ENCODE results near the gene ARHGAP18.
A peak's percentile ranks its signal among the peaks of the same experiment; 100 is the strongest.
"Not testable (repeated sequence)": the region's sequence is repeated elsewhere in the genome, so short reads cannot be mapped to it uniquely, and the experiment has no call there.

ARHGAP18 gene

DNA sequence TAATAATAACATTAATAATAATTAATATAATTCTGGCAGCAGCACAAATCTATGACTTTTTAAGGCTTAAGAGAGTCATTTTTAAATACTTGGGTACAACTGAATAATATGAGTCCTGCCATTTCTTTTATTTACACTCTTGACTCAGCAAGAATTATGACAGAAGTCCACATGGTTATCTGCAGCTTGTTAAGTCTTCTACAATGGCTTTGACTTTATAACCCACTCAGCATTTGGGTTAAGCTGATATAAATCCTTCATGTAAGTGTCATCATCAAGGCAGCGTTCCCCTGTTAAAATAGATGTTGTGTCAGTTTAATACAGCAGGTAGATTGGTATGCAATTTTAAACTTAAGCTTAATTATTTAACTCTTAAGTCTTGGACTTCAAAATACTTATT lies 131.7 kb downstream of the ARHGAP18 start:
- DNase-seq (ENCODE audit: extremely low spot score): no peak
- ChIA-PET CTCF (interaction anchor here (0.6 kb wide), 1 partner anchor 145 kb away, joined by 3 read pairs; no protein-coding TSS in a partner anchor), POLR2A (no interaction called here)
- TF ChIP-seq FOXA1 (IDR thresholded peaks at IDR 0.05) (no peak), FOXK2 (IDR thresholded peaks at IDR 0.05) (no peak), PKNOX1 (IDR thresholded peaks at IDR 0.05) (no peak), NFRKB (IDR thresholded peaks at IDR 0.05) (no peak), L3MBTL2 (conservative IDR thresholded peaks at IDR 0.05) (no peak), CTBP1 (IDR thresholded peaks at IDR 0.05; ENCODE audit: borderline replicate concordance) (no peak), FOXM1 (IDR thresholded peaks at IDR 0.05; ENCODE audit: borderline replicate concordance) (no peak), ELF4 (IDR thresholded peaks at IDR 0.05) (no peak), ZNF384 (IDR thresholded peaks at IDR 0.05) (no peak), TARDBP (IDR thresholded peaks at IDR 0.05) (no peak), LEF1 (IDR thresholded peaks at IDR 0.05; ENCODE audit: borderline replicate concordance) (no peak), SUZ12 (IDR thresholded peaks at IDR 0.05) (no peak), ARNT (IDR thresholded peaks at IDR 0.05) (no peak), BHLHE40 (IDR thresholded peaks at IDR 0.05; ENCODE audit: borderline replicate concordance) (no peak), HDGF (IDR thresholded peaks at IDR 0.05; ENCODE audit: borderline replicate concordance) (no peak), SP1 (IDR thresholded peaks at IDR 0.05) (no peak)

- no peak for DNase-seq (ENCODE audit: extremely low spot score)
- ChIA-PET CTCF (interaction anchor here (1.0 kb wide), 1 partner anchor 11 kb away, joined by 3 read pairs; no protein-coding TSS in a partner anchor), POLR2A (no interaction called here)
- TF ChIP-seq LEF1 (IDR thresholded peaks at IDR 0.05; ENCODE audit: borderline replicate concordance) (no peak), L3MBTL2 (conservative IDR thresholded peaks at IDR 0.05) (no peak), PKNOX1 (IDR thresholded peaks at IDR 0.05) (no peak), SP1 (IDR thresholded peaks at IDR 0.05) (no peak), ZNF384 (IDR thresholded peaks at IDR 0.05) (no peak), TARDBP (IDR thresholded peaks at IDR 0.05) (no peak), FOXK2 (IDR thresholded peaks at IDR 0.05) (no peak), ARNT (IDR thresholded peaks at IDR 0.05) (no peak)
These were observed 132.3 kb downstream of the ARHGAP18 start for GRCh38 chr6:129577691-129578090.

GRCh38 chr6:129576456-129576855 lies 133.5 kb downstream of the ARHGAP18 start:
- CTCF ChIA-PET: no interaction called here
- POLR2A ChIA-PET: no interaction called here
- no peak for DNase-seq (ENCODE audit: extremely low spot score)
- TF ChIP-seq FOXM1 (IDR thresholded peaks at IDR 0.05; ENCODE audit: borderline replicate concordance) (no peak), PKNOX1 (IDR thresholded peaks at IDR 0.05) (no peak), HDGF (IDR thresholded peaks at IDR 0.05; ENCODE audit: borderline replicate concordance) (no peak)

DNA sequence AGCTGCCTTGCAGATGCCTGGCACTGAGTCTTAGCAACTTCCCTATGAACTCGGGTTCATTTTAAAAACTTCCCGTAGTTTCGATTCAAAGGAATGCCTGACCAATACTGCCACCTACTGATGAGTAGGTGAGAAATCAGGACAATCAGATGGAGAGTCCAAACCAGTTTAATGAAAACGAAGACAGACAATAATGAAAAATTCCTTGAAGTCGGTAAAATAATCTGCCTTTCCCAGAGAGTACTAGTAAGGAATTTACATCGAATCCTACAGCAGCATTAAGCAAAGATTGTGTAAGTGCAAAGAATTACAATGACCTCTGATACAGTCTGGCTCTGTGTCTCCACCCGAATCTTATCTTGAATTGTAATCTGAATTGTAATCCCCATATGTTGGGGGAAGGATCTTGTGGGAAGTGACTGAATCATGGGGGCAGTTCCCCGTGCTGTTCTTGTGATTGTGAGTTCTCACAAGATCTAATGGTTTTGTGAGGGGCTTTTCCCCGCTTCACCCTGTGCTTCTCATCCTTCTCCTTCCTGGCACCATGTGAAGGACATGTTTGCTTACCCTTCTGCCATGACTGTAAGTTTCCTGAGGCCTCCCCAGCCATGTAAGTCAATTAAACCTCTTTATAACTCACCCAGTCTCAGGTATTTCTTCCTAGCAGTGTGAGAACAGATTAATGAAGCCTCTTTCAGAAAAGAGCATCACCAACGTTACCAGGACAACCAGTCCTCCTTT lies 134.4 kb downstream of the ARHGAP18 start:
- POLR2A ChIA-PET: no interaction called here

DNA sequence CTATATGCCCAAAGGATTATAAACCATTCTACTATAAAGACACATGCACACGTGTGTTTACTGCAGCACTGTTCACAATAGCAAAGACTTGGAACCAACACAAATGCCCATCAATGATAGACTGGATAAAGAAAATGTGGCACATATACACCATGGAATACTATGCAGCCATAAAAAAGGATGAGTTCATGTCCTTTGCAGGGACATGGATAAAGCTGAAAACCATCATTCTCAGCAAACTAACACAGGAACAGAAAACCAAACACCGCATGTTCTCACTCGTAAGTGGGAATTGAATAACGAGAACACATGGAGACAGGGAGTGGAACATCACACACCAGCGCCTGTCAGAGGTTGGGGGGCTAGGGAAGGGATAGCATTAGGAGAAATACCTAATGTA lies 135.4 kb downstream of the ARHGAP18 start:
- CTCF ChIA-PET: interaction anchor here (0.8 to 1.7 kb wide), 5 partner anchors 9 to 1023 kb away, joined by 3 to 17 read pairs (median 4); no protein-coding TSS in a partner anchor
- POLR2A ChIA-PET; DNase-seq (ENCODE audit: extremely low spot score): not testable (repeated sequence)

More for the DNA sequence above, 134.4 kb downstream of the ARHGAP18 start:
- peak; percentile 66 for DNase-seq (ENCODE audit: extremely low spot score)
- no peak for TF ChIP-seq FOXM1 (IDR thresholded peaks at IDR 0.05; ENCODE audit: borderline replicate concordance)
- no peak for TF ChIP-seq NFRKB (IDR thresholded peaks at IDR 0.05)
- TF ChIP-seq L3MBTL2 (conservative IDR thresholded peaks at IDR 0.05): no peak
- TF ChIP-seq FOXA1 (IDR thresholded peaks at IDR 0.05): no peak
- TF ChIP-seq SP1 (IDR thresholded peaks at IDR 0.05): no peak
- TF ChIP-seq SUZ12 (IDR thresholded peaks at IDR 0.05): no peak
- TF ChIP-seq BHLHE40 (IDR thresholded peaks at IDR 0.05; ENCODE audit: borderline replicate concordance): no peak
- TF ChIP-seq ELF4 (IDR thresholded peaks at IDR 0.05): no peak
- TF ChIP-seq LEF1 (IDR thresholded peaks at IDR 0.05; ENCODE audit: borderline replicate concordance): no peak
- TF ChIP-seq HDGF (IDR thresholded peaks at IDR 0.05; ENCODE audit: borderline replicate concordance): no peak
- no peak for TF ChIP-seq PKNOX1 (IDR thresholded peaks at IDR 0.05)
- TF ChIP-seq CTBP1 (IDR thresholded peaks at IDR 0.05; ENCODE audit: borderline replicate concordance): no peak
- TF ChIP-seq ARNT (IDR thresholded peaks at IDR 0.05): no peak
- TF ChIP-seq TARDBP (IDR thresholded peaks at IDR 0.05): no peak
- no peak for TF ChIP-seq ZNF384 (IDR thresholded peaks at IDR 0.05)
- CTCF ChIA-PET: interaction anchor here (0.6 to 1.7 kb wide), 6 partner anchors 9 to 1022 kb away, joined by 3 to 17 read pairs (median 4); no protein-coding TSS in a partner anchor

GRCh38 chr6:129570929-129571328 lies 139.0 kb downstream of the ARHGAP18 start:
- POLR2A ChIA-PET; DNase-seq (ENCODE audit: extremely low spot score): not testable (repeated sequence)
- CTCF ChIA-PET: interaction anchor here (0.6 to 1.3 kb wide), 2 partner anchors 71 to 79 kb away, joined by 3 to 10 read pairs; no protein-coding TSS in a partner anchor
